Stimulated activated CD4-positive, alpha-beta T cell treated with anti-CD3 and anti-CD28 coated beads, Interleukin-2, amount 100 ng/mL, for 24 hours (primary cell): ENCODE measurements around the gene DAP.
"Not testable (repeated sequence)": the region's sequence is repeated elsewhere in the genome, so short reads cannot be mapped to it uniquely, and the experiment has no call there.

Experiments used
- DNase-seq, 2 donors: peaks; one replicate each; pipeline ENCODE4 v3.0.0-alpha.2; 2020

DAP gene

DNA sequence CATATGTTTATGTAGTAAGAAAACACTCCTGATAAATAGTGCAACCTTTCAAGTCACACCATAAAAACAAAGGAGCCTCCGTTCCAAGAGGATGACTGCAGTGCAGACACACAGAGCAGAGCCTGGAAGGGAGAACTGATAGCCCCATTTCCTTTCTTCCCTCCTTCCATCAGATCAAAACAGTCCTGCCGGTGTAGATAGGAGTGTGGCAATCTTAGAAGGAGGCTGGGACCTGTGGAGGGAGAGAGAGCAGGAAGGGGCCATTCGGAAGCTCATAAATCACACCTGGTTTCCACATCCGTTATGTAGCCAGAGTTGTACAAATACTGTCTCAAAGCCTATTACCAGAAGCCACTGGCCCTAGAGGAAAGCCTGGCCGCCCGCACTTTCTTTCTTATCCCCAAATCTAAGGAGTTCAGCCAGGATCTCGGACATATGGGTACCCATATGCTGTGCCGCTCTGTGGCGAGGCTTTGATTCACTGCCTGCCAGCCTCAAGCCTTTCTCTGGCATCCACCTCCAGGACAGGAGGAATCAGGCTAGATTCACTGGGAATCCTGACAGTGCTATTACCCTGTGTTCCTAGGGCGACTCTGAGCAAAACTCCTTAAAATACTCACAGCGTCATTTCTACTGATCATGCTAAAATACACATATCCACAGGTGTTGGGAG is 26.9 kb downstream of the DAP start:
- DNase-seq = no peak

DNA sequence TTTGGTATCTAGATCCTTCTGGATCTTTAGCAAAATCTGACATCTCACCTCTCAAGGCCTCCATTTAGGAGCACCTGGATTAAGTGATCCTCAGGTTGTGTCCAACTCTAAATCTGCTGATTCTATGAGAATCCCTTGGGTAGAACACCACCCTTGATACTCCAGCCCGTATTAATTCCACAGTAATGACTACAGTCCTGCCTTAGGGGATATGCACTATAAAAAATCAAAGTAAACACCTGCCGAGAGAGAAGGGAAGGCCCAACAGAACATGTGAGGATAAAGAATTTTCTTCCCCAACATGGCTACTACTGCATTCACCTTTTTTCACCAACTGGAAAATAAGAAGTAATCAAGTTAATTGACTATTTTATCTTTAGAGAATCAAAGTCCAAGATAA is 27.6 kb downstream of the DAP start:
- DNase-seq = no peak

GRCh38 chr5:10731913-10732312 is 29.1 kb downstream of the DAP start:
- DNase-seq = no peak

DNA sequence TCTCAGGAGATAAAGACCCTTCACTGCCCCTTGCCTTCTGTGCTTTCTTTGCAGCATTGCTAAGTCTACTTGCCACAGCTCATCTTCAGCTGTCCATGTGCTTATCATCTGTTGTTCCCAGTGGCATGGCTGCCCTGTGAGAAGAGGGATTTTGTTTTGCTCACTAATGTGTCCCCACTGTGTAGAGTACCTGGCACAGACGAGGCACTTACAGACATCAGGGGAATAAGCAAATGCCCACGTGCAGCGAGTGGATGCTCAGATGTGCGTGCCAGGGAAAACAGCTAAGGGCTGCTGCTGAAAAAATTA is 31.0 kb downstream of the DAP start:
- DNase-seq = no peak

GRCh38 chr5:10729320-10730042 is 31.6 kb downstream of the DAP start:
- DNase-seq = no peak

- no peak for DNase-seq
These were observed 32.4 kb downstream of the DAP start for GRCh38 chr5:10728679-10729078.

DNA sequence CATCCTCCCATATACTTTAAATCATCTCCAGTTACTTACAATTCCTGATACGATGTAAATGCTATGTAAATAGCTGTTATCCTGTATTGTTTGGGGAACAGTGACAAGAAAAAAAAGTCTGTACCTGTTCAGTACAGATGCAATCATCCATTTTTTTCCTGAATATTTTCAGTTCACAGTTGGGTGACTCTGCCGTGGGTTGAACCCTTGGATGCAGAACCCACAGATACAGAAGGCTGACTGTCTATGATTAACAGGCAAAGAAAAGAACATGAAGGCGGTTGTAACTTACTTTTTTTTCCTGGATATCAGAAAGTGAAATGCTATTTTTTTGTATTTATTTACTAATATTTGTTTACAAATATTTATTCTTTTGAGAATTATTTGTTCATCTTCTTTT is 33.2 kb downstream of the DAP start:
- no peak for DNase-seq

GRCh38 chr5:10726913-10727517 is 34.0 kb downstream of the DAP start:
- DNase-seq = peak in 1 of 2 donors; percentile 32

GRCh38 chr5:10726179-10726912 is 34.7 kb downstream of the DAP start:
- DNase-seq = no peak

DNA sequence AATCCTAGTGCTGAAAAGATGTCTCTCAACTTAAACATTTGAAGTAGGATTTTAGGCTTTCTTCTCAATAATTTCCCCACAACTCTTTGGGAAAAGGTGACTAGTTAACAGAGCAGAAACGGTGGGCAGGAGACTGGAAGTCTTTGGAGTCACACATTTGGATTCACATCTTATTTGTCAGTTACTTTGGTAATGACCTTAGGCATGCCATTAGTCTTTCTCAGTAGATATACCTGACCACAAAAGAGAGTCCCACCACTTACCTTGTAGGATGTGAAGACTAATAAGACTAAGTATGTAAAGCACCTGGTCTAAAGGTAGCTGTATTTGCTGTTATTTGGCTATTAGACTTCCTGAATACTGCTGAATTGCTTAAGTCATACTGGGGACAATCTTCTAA is 35.4 kb downstream of the DAP start:
- no peak for DNase-seq

- DNase-seq = no peak
These were observed 36.1 kb downstream of the DAP start for GRCh38 chr5:10724781-10725507.

DNA sequence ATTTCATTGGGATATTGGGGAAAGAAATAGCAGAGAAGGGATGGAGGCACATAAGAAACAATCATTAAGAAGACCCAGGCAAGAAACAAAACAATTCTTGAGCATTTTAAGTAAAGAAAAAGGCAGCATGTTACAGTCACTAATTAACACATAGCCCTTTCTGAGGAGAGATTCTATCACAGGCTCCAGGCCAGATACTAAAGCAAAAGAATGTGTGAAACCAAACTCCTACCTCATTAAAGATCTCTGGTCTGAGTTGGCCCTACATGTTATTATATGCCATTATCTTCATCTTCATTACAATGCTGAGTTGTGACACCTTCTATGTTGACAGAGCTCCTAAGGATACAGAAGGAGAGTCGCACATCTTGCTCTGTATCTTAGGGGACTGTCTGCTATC is 37.5 kb downstream of the DAP start:
- no peak for DNase-seq

DNA sequence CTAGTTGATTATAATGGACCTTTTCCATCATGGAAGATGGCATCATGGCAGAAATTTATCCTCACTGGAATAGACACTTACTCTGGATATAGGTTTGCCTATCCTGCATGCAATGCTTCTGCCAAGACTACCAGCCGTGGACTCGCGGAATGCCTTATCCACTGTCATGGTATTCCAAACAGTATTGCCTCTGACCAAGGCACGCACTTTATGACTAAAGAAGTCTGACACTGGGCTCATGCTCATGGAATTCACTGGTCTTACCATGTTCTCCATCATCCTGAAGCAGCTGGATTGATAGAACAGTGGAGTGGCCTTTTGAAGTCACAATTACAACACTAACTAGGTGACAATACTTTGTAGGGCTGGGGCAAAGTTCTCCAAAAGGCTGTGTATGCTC is 40.3 kb downstream of the DAP start:
- DNase-seq = not testable (repeated sequence)

GRCh38 chr5:10719965-10720364 is 41.1 kb downstream of the DAP start:
- no peak for DNase-seq

DNA sequence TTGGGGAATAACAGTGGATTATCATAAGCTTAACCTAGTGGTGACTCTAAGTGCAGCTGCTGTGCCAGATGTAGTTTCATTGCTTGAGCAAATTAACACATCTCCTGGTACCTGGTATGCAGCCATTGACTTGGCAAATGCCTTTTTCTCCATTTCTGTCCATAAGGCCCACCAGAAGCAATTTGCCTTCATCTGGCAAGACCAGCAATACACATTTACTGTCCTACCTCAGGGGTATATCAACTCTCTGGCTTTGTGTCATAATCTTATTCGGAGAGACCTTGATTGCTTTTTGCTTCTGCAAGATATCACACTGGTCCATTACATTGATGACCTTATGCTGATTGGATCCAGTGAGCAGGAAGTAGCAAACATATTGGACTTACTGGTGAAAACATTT is 42.4 kb downstream of the DAP start:
- DNase-seq = not testable (repeated sequence)

DNA sequence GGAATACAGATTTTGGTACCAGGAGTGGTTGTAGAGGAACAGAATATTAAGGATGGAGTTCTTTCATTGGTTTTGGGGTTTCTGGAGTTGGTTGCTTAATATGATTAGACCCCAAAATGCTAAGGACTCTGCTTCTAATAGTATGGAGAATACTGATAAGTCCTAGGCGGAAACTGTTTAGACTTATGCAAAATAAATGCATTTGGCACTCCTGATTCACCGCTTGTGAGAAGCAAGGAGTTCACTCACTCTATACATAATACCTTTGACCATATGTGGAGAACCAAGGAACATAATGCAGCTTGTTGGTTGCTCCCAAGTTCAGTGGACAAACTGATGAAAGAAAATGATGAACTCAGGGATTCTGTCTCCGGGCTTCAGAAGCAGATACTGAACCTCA is 44.2 kb downstream of the DAP start:
- DNase-seq = not testable (repeated sequence)

DNA sequence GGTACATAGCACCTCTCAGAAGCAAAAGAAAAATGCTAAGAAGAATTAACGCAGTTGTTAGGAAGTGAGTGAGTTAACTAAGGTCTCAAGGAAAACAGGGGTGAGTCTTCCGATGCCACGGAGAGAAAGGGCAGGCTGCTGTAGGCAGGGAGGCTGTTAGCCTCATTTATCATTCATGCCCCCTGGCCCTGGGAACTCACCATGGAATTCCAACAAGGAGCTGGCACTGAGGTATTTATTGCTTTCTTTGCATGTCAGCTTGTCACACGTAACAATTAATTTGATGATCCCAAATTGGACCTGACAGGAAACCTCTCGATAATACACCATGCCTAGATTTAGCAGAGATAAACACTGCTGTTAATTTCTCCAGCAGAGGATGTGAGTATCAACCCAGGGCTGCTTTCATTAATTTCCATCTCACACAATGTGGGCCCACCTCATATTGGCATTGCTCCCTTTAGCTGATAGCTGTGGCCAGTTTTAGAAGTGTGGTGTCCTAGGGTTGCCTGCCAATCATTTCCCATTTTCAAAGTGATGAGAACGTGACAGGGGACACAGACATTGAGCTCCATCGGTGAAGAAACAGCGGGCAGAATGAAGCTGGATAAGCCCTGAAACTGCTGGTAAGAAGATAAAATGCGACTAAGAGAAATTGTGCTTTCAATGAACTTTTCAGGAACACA is 45.3 kb downstream of the DAP start:
- no peak for DNase-seq

DNA sequence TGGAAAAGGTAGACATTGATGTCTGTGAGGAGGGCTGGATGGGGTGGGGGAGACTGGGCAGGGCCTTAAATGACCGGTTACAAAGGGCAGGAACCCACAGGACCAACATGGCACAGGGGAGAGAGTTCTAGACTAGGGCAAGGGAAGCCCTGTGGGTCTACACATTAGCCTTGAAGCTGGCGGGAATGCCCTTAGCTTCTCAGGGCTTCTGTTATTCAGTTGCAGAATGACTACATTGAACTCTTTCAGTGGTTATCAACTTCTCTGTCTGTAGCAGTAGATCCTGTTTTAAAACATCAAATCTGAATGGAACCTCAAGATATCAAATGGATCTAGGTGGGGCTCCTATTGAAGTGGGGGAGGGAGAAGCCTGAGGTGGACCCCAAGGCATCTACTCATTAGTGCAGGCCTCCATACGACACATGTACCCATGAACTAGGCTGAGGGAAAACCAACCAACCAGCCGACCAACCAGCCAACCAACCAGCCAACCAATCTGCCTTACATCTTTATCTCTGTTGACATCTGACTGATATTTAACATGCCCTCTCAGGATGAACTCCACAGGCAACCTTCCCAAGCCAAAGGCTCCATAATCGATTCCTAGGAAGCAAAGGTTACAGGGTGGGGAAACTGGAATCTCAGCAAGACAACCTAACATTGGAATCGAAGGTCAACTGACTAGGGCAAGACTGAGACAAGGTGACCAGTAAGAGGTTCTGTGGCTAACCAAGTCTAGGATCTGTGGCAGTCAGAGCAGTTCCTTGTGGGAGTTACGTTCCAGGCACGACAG is 48.3 kb downstream of the DAP start:
- no peak for DNase-seq

DNA sequence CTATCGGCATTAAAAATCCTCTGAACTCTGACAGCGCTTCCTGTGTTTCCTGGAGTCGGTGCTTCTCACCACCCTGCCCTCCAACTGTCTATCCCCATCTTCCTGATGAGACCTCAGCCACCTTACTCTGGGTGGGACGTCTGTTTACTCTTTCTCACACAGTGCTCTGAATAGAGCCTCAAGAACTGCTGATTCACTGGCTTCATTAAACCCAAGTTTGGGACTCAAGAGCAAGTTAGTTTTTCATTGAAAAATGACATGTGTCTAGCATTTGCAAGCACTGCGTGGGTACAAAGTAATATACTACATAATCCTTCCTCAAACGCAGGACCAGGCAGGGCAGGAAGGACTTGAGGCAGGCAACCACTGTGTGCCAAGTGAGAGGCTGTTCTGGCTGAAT is 49.5 kb downstream of the DAP start:
- DNase-seq = no peak

DNA sequence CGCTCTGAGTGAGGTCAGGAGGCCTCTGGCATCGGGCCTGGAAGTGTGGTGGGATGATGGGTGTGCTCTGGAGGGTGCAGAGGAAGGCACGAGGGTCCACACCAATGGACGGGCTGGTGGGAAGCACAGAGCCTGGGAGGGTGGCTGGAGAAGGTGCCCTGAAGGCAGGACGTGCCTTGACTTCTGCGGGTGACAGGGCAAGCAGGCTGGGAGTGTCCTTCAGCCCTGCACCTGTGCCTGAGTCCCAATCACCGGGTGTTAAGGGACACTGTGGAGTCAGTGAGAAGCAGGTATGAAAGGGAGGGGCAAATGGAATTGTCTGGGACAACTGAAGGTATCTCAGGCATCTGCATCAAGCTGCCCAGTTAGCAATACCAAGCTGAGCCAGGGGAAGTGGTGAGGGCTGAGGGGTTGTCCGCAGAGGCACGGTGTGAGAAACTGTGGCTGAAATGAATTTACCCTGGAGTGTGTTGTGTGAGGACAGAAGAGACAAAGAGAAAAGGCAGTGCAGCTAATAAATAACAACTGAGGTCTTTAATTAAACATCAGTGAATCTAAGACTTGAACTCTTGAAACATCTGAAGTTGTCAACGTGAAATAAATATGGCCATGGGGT is 50.4 kb downstream of the DAP start:
- DNase-seq = no peak

DNA sequence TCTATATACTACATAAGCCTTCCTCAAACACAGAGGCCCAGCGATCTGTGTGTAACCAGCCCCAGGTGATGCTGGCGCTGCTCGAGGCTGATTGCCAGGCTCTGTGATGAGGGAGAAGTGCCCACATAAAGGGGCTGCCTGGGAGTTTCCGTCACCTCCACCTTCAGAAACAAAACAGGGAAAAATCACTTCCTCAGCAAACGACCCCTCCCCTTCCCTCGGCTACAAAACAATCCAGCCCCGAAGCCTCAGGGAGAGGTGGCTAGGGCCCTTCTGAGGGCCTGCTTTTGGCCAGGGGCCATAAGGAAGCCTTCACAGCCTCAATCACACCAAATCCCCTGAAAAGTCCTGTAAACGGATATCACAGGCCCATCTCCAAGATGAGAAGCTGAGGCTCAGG is 51.1 kb downstream of the DAP start:
- no peak for DNase-seq
